ENCODE measurements around the gene TTBK2.

TTBK2 gene

DNA sequence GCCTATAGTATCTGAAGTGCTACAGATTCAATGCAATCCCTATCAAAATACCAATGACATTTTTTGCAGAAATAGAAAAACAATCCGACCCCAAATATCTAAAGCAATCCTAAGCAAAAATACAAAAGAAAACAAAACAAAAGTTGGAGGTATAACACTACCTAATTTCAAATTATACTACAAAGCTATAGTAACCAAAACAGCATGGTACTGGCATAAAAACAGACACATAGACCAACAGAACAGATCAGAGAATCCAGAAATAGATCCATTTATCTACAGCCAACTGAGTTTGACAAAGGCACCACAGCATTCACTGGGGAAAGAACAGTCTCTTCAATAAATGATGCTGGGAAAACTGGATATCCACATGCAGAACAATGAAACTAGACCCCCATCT, 159.8 kb downstream of the TTBK2 start:
- Histone ChIP-seq H3K9me3 (ENCODE audit: control insufficient read depth, low read length) (peaks cover 15% of the 10 kb centered on the region), H3K23ac (ENCODE audit: low read length in 2 of 2) (no peak overlapping the region), H3K4me3 (ENCODE audit: insufficient read depth in 1 of 2, low read depth in 1 of 2, low read length in 2 of 2) (peak overlapping the region in 1 of 2 experiments; percentile 19), H3K36me3 (ENCODE audit: control insufficient read depth in 1 of 2, insufficient read depth in 2 of 2, low read depth in 1 of 2, low read length in 2 of 2) (peaks cover 0 to 7% of the 10 kb centered on the region in 2 experiments), H3K4me1 (ENCODE audit: control insufficient read depth, insufficient read depth, low read depth, low read length) (peaks cover 5% of the 10 kb centered on the region), H3K4me2 (ENCODE audit: low read length, poor library complexity, severe bottlenecking) (no peak overlapping the region), H2AFZ (ENCODE audit: low read depth, low read length) (no peak overlapping the region), H3K27ac (ENCODE audit: low read length, poor library complexity, severe bottlenecking) (no peak overlapping the region), H3K79me1 (replicated peaks; ENCODE audit: low read length, poor library complexity, severe bottlenecking) (peaks cover 16% of the 10 kb centered on the region), H2AK5ac (ENCODE audit: low read length, severe bottlenecking) (no peak overlapping the region), H2BK15ac (ENCODE audit: low read depth, poor library complexity, severe bottlenecking) (no peak overlapping the region), H2BK120ac (ENCODE audit: low read depth, low read length) (no peak overlapping the region), H2BK12ac (ENCODE audit: low read length in 2 of 2) (no peak overlapping the region), H3K27me3 (ENCODE audit: control insufficient read depth in 1 of 2, insufficient read depth in 1 of 2, low read length in 2 of 2) (no peaks in the 10 kb centered on the region), H3K14ac (ENCODE audit: low read length in 2 of 2) (no peak overlapping the region), H3K18ac (ENCODE audit: low read depth in 1 of 2, low read length in 2 of 2) (no peak overlapping the region), H3K9ac (ENCODE audit: low read length) (no peak overlapping the region), H2BK5ac (ENCODE audit: low read depth, low read length, poor library complexity, severe bottlenecking) (no peak overlapping the region), H4K91ac (ENCODE audit: low read length) (no peak overlapping the region), H3K4ac (ENCODE audit: low read depth in 1 of 2, low read length in 2 of 2) (no peak overlapping the region), H4K8ac (ENCODE audit: low read length) (no peak overlapping the region)
- DNase-seq = no peak
- WGBS = 93% methylated on average over 1 of the region's 1 CpG

DNA sequence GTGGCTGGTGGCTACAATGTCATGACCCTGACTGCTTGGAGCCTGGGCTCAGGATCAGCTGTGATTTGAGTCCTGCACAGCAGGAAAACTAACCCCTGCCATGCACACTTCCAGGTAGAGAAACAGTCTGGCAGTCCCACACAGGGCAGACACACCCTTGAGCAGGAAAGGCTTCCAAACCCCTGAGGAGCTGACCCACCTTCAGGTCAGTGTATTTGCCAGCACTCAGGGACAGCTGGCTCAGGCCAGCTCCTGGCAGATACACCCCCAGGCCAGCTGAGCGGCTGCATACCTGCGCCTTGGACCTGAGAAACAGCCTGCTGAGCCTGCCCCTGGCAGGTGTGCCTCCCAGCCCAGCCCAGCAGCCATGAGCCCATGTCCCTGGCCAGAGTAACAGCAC, 161.5 kb downstream of the TTBK2 start:
- Histone ChIP-seq H3K14ac (ENCODE audit: low read length in 2 of 2) (no peak overlapping the region), H4K8ac (ENCODE audit: low read length) (no peak overlapping the region), H3K27ac (ENCODE audit: low read length, poor library complexity, severe bottlenecking) (no peak overlapping the region), H3K4me1 (ENCODE audit: control insufficient read depth, insufficient read depth, low read depth, low read length) (peaks cover 5% of the 10 kb centered on the region), H3K4me3 (ENCODE audit: insufficient read depth in 1 of 2, low read depth in 1 of 2, low read length in 2 of 2) (no peak overlapping the region), H2AFZ (ENCODE audit: low read depth, low read length) (no peak overlapping the region), H3K18ac (ENCODE audit: low read depth in 1 of 2, low read length in 2 of 2) (no peak overlapping the region), H3K23ac (ENCODE audit: low read length in 2 of 2) (no peak overlapping the region), H3K9ac (ENCODE audit: low read length) (no peak overlapping the region), H3K9me3 (ENCODE audit: control insufficient read depth, low read length) (peaks cover 15% of the 10 kb centered on the region), H4K91ac (ENCODE audit: low read length) (no peak overlapping the region), H3K79me1 (replicated peaks; ENCODE audit: low read length, poor library complexity, severe bottlenecking) (peaks cover 14% of the 10 kb centered on the region), H2AK5ac (ENCODE audit: low read length, severe bottlenecking) (no peak overlapping the region), H3K4me2 (ENCODE audit: low read length, poor library complexity, severe bottlenecking) (no peak overlapping the region), H2BK120ac (ENCODE audit: low read depth, low read length) (no peak overlapping the region), H2BK5ac (ENCODE audit: low read depth, low read length, poor library complexity, severe bottlenecking) (no peak overlapping the region), H3K4ac (ENCODE audit: low read depth in 1 of 2, low read length in 2 of 2) (no peak overlapping the region), H3K36me3 (ENCODE audit: control insufficient read depth in 1 of 2, insufficient read depth in 2 of 2, low read depth in 1 of 2, low read length in 2 of 2) (peaks cover 0 to 4% of the 10 kb centered on the region in 2 experiments), H2BK12ac (ENCODE audit: low read length in 2 of 2) (no peak overlapping the region), H3K27me3 (ENCODE audit: control insufficient read depth in 1 of 2, insufficient read depth in 1 of 2, low read length in 2 of 2) (no peaks in the 10 kb centered on the region), H2BK15ac (ENCODE audit: low read depth, poor library complexity, severe bottlenecking) (no peak overlapping the region)
- no peak for DNase-seq
- WGBS = 100% methylated on average over 2 of the region's 2 CpGs

DNA sequence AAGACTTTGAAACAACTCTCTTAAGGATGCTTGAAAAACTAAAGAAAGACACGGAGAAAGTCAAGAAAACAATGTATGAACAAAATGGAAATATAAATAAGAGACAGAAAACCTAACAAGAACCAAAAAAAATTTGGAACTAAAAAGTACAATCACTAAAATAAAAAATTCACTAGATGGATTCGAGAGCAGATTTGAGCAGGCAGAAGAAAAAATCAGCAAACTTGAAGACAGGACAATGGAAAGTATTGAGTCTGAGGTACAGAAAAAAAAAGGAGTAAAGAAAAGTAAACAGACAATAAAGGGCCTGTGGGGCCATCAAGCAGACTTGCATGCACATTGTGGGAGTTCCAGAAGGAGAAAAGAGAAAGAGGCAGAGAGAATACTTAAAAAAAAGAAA, 170.3 kb downstream of the TTBK2 start:
- Histone ChIP-seq H3K4ac (ENCODE audit: low read depth in 1 of 2, low read length in 2 of 2) (no peak overlapping the region), H3K79me1 (replicated peaks; ENCODE audit: low read length, poor library complexity, severe bottlenecking) (peaks cover 13% of the 10 kb centered on the region), H3K9me3 (ENCODE audit: control insufficient read depth, low read length) (peaks cover 6% of the 10 kb centered on the region), H2AK5ac (ENCODE audit: low read length, severe bottlenecking) (no peak overlapping the region), H3K18ac (ENCODE audit: low read depth in 1 of 2, low read length in 2 of 2) (no peak overlapping the region), H3K4me3 (ENCODE audit: insufficient read depth in 1 of 2, low read depth in 1 of 2, low read length in 2 of 2) (no peak overlapping the region), H4K91ac (ENCODE audit: low read length) (no peak overlapping the region), H3K14ac (ENCODE audit: low read length in 2 of 2) (no peak overlapping the region), H2BK15ac (ENCODE audit: low read depth, poor library complexity, severe bottlenecking) (no peak overlapping the region), H4K8ac (ENCODE audit: low read length) (no peak overlapping the region), H3K23ac (ENCODE audit: low read length in 2 of 2) (no peak overlapping the region), H3K9ac (ENCODE audit: low read length) (no peak overlapping the region), H3K4me2 (ENCODE audit: low read length, poor library complexity, severe bottlenecking) (no peak overlapping the region), H3K27ac (ENCODE audit: low read length, poor library complexity, severe bottlenecking) (no peak overlapping the region), H3K36me3 (ENCODE audit: control insufficient read depth in 1 of 2, insufficient read depth in 2 of 2, low read depth in 1 of 2, low read length in 2 of 2) (peaks cover 9 to 29% of the 10 kb centered on the region in 2 experiments), H2BK12ac (ENCODE audit: low read length in 2 of 2) (no peak overlapping the region), H2AFZ (ENCODE audit: low read depth, low read length) (no peak overlapping the region), H2BK120ac (ENCODE audit: low read depth, low read length) (no peak overlapping the region), H3K4me1 (ENCODE audit: control insufficient read depth, insufficient read depth, low read depth, low read length) (no peaks in the 10 kb centered on the region), H2BK5ac (ENCODE audit: low read depth, low read length, poor library complexity, severe bottlenecking) (no peak overlapping the region), H3K27me3 (ENCODE audit: control insufficient read depth in 1 of 2, insufficient read depth in 1 of 2, low read length in 2 of 2) (no peaks in the 10 kb centered on the region)
- 96% methylated on average over 1 of the region's 2 CpGs for WGBS
- no peak for DNase-seq

DNA sequence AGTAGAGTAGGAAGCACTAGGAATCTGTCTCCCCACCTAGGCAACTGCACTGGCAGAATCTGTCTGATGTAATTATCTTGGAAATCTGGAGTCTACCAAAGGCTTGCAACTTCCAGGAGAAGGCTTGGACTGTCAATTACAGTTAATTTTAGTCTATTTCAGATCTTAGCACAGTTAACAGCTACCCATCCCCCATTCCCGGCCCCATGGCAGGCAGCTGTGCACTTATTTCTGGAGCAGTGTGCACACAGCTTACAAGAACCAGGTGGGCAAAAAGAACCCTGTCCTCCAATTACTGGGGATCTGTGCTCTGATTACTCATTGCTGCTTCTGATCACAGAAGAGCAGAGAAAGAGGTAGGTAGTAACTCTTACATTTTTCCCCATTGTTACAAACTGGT, 171.3 kb downstream of the TTBK2 start:
- peaks cover 6% of the 10 kb centered on the region for H3K9me3 ChIP-seq (ENCODE audit: control insufficient read depth, low read length)
- no peaks in the 10 kb centered on the region for H3K27me3 ChIP-seq (ENCODE audit: control insufficient read depth in 1 of 2, insufficient read depth in 1 of 2, low read length in 2 of 2)
- no peak overlapping the region for H3K14ac ChIP-seq (ENCODE audit: low read length in 2 of 2)
- H4K8ac ChIP-seq (ENCODE audit: low read length) = no peak overlapping the region
- no peak overlapping the region for H2BK12ac ChIP-seq (ENCODE audit: low read length in 2 of 2)
- H3K9ac ChIP-seq (ENCODE audit: low read length) = no peak overlapping the region
- H2BK5ac ChIP-seq (ENCODE audit: low read depth, low read length, poor library complexity, severe bottlenecking) = no peak overlapping the region
- no peak overlapping the region for H3K4me3 ChIP-seq (ENCODE audit: insufficient read depth in 1 of 2, low read depth in 1 of 2, low read length in 2 of 2)
- H3K27ac ChIP-seq (ENCODE audit: low read length, poor library complexity, severe bottlenecking) = no peak overlapping the region
- no peak overlapping the region for H3K23ac ChIP-seq (ENCODE audit: low read length in 2 of 2)
- H3K4me2 ChIP-seq (ENCODE audit: low read length, poor library complexity, severe bottlenecking) = no peak overlapping the region
- H2BK120ac ChIP-seq (ENCODE audit: low read depth, low read length) = no peak overlapping the region
- no peak overlapping the region for H2AK5ac ChIP-seq (ENCODE audit: low read length, severe bottlenecking)
- H2AFZ ChIP-seq (ENCODE audit: low read depth, low read length) = no peak overlapping the region
- H2BK15ac ChIP-seq (ENCODE audit: low read depth, poor library complexity, severe bottlenecking) = no peak overlapping the region
- peaks cover 9 to 32% of the 10 kb centered on the region in 2 experiments for H3K36me3 ChIP-seq (ENCODE audit: control insufficient read depth in 1 of 2, insufficient read depth in 2 of 2, low read depth in 1 of 2, low read length in 2 of 2)
- no peak overlapping the region for H3K4ac ChIP-seq (ENCODE audit: low read depth in 1 of 2, low read length in 2 of 2)
- H4K91ac ChIP-seq (ENCODE audit: low read length) = no peak overlapping the region
- no peak for DNase-seq
- no peaks in the 10 kb centered on the region for H3K4me1 ChIP-seq (ENCODE audit: control insufficient read depth, insufficient read depth, low read depth, low read length)
- peaks cover 13% of the 10 kb centered on the region for H3K79me1 ChIP-seq (replicated peaks; ENCODE audit: low read length, poor library complexity, severe bottlenecking)
- 85% methylated on average over 1 of the region's 1 CpG for WGBS
- no peak overlapping the region for H3K18ac ChIP-seq (ENCODE audit: low read depth in 1 of 2, low read length in 2 of 2)

Measured in mesenchymal stem cell (in vitro differentiated cells and primary cell).